ENCODE results near the gene SCG5. TPM values are rescaled to one million over a fixed set of nuclear protein-coding genes. Genes with fewer than 3 reads are reported as not detected.

Gene SCG5
- total and polyA plus RNA-seq, 2 of the 13 experiments (the other 11 are each of a cell fraction or from before 2014, with no cell fraction given): 2.3 to 3.5 TPM

GRCh38 chr15:32677238-32677750 lies 35.8 kb downstream of the SCG5 start (continued):
- TF ChIP-seq MXD3 (CRISPR knock-in tag; IDR thresholded peaks at IDR 0.05): no peak
- no peak for TF ChIP-seq EEA1 (CRISPR knock-in tag; IDR thresholded peaks at IDR 0.05; ENCODE audit: borderline replicate concordance)
- TF ChIP-seq HDAC6 (IDR thresholded peaks at IDR 0.05; ENCODE audit: low read depth, low read length): no peak
- TF ChIP-seq MAFG (CRISPR knock-in tag; IDR thresholded peaks at IDR 0.05): no peak
- TF ChIP-seq, protein P1, sequence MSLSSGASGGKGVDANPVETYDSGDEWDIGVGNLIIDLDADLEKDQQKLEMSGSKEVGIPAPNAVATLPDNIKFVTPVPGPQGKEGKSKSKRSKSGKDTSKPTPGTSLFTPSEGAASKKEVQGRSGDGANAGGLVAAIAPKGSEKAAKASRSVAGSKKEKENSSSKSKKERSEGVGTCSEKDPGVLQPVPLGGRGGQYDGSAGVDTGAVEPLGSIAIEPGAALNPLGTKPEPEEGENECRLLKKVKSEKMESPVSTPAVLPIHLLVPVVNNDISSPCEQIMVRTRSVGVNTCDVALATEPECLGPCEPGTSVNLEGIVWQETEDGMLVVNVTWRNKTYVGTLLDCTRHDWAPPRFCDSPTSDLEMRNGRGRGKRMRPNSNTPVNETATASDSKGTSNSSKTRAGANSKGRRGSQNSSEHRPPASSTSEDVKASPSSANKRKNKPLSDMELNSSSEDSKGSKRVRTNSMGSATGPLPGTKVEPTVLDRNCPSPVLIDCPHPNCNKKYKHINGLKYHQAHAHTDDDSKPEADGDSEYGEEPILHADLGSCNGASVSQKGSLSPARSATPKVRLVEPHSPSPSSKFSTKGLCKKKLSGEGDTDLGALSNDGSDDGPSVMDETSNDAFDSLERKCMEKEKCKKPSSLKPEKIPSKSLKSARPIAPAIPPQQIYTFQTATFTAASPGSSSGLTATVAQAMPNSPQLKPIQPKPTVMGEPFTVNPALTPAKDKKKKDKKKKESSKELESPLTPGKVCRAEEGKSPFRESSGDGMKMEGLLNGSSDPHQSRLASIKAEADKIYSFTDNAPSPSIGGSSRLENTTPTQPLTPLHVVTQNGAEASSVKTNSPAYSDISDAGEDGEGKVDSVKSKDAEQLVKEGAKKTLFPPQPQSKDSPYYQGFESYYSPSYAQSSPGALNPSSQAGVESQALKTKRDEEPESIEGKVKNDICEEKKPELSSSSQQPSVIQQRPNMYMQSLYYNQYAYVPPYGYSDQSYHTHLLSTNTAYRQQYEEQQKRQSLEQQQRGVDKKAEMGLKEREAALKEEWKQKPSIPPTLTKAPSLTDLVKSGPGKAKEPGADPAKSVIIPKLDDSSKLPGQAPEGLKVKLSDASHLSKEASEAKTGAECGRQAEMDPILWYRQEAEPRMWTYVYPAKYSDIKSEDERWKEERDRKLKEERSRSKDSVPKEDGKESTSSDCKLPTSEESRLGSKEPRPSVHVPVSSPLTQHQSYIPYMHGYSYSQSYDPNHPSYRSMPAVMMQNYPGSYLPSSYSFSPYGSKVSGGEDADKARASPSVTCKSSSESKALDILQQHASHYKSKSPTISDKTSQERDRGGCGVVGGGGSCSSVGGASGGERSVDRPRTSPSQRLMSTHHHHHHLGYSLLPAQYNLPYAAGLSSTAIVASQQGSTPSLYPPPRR (CRISPR knock-in tag; IDR thresholded peaks at IDR 0.05; ENCODE audit: borderline replicate concordance): peak; percentile 83; the same call in 1 of the 2 replicates
- no peak for TF ChIP-seq SNAI1 (CRISPR knock-in tag; IDR thresholded peaks at IDR 0.05; ENCODE audit: borderline replicate concordance)
- TF ChIP-seq MYNN (CRISPR knock-in tag; IDR thresholded peaks at IDR 0.05; ENCODE audit: low read depth): no peak
- TF ChIP-seq KLF6 (CRISPR knock-in tag; IDR thresholded peaks at IDR 0.05): no peak
- no peak for TF ChIP-seq ZNF44 (CRISPR knock-in tag; IDR thresholded peaks at IDR 0.05)
- TF ChIP-seq PBX3 (CRISPR knock-in tag; IDR thresholded peaks at IDR 0.05; ENCODE audit: borderline replicate concordance): no peak
- TF ChIP-seq ZNF777 (CRISPR knock-in tag; IDR thresholded peaks at IDR 0.05): no peak
- TF ChIP-seq, protein P2, sequence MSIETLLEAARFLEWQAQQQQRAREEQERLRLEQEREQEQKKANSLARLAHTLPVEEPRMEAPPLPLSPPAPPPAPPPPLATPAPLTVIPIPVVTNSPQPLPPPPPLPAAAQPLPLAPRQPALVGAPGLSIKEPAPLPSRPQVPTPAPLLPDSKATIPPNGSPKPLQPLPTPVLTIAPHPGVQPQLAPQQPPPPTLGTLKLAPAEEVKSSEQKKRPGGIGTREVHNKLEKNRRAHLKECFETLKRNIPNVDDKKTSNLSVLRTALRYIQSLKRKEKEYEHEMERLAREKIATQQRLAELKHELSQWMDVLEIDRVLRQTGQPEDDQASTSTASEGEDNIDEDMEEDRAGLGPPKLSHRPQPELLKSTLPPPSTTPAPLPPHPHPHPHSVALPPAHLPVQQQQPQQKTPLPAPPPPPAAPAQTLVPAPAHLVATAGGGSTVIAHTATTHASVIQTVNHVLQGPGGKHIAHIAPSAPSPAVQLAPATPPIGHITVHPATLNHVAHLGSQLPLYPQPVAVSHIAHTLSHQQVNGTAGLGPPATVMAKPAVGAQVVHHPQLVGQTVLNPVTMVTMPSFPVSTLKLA (IDR thresholded peaks at IDR 0.05): no peak
- TF ChIP-seq, protein P3, sequence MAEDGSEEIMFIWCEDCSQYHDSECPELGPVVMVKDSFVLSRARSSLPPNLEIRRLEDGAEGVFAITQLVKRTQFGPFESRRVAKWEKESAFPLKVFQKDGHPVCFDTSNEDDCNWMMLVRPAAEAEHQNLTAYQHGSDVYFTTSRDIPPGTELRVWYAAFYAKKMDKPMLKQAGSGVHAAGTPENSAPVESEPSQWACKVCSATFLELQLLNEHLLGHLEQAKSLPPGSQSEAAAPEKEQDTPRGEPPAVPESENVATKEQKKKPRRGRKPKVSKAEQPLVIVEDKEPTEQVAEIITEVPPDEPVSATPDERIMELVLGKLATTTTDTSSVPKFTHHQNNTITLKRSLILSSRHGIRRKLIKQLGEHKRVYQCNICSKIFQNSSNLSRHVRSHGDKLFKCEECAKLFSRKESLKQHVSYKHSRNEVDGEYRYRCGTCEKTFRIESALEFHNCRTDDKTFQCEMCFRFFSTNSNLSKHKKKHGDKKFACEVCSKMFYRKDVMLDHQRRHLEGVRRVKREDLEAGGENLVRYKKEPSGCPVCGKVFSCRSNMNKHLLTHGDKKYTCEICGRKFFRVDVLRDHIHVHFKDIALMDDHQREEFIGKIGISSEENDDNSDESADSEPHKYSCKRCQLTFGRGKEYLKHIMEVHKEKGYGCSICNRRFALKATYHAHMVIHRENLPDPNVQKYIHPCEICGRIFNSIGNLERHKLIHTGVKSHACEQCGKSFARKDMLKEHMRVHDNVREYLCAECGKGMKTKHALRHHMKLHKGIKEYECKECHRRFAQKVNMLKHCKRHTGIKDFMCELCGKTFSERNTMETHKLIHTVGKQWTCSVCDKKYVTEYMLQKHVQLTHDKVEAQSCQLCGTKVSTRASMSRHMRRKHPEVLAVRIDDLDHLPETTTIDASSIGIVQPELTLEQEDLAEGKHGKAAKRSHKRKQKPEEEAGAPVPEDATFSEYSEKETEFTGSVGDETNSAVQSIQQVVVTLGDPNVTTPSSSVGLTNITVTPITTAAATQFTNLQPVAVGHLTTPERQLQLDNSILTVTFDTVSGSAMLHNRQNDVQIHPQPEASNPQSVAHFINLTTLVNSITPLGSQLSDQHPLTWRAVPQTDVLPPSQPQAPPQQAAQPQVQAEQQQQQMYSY (CRISPR knock-in tag; IDR thresholded peaks at IDR 0.05): no peak
- no peak for TF ChIP-seq ZEB1 (IDR thresholded peaks at IDR 0.05; ENCODE audit: insufficient replicate concordance, low read depth)
- TF ChIP-seq NR2F2 (IDR thresholded peaks at IDR 0.05; ENCODE audit: borderline replicate concordance, low read depth): 0 out of 2 replicates have a peak, but pooled peaks have one; percentile 22
- no peak for TF ChIP-seq ZNF337 (CRISPR knock-in tag; IDR thresholded peaks at IDR 0.05; ENCODE audit: borderline replicate concordance, low read depth)
